ENCODE measurements around the gene ADAM19.
A peak's percentile ranks its signal among the peaks of the same experiment; 100 is the strongest.

ADAM19 gene

DNA sequence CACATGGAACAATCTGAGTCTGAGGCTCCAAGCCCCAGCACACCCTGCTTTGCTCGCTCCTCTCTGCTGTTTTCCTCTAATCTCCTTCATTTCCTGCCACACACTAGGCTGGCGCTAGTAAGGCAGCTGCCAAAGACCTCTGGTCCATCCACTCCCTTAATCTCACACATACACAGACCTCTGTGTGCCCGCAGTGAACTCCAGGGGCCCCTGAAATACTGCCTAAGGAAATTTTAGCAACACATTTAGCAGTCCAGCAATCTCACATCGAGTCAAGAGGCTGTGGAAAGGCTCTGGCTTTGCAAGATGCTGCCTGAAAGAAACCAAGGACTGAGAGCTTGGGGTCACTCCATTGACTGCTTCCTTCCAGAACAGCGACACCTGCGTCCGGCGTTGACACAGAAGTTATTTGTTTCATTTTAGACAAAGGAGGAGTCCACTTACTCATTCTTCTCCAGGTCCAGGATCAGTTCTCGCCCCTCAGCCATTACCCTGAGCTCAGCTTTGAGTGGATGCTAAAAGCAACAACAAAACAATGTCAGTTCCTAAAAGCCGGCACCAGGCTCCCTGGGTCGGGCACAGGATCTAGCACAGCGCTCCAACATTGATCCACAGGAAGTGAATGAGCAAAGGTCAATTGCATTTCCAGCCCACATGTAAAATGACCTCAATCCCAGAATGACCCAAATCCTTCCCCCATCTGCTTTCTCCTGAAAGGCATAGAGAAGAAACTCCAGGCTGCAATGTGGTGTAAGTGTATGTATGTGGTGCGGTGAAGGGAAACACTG, 11.5 kb downstream of the ADAM19 start:
- Histone ChIP-seq H3K4me3 (ENCODE audit: low read depth in 1 of 2, low read length in 1 of 2) (peak overlapping the region; percentile 38 to 39), H3K27me3 (no peaks in the 10 kb centered on the region), H3K36me3 (peaks cover 32% of the 10 kb centered on the region), H3K4me1 (ENCODE audit: control insufficient read depth in 1 of 2, insufficient read depth in 1 of 2, low read depth in 1 of 2, low read length in 1 of 2) (peaks cover 98 to 100% of the 10 kb centered on the region in 2 experiments), H3K9me3 (no peaks in the 10 kb centered on the region), H3K27ac (peak overlapping the region; percentile 74)
- TF ChIP-seq, protein P1, sequence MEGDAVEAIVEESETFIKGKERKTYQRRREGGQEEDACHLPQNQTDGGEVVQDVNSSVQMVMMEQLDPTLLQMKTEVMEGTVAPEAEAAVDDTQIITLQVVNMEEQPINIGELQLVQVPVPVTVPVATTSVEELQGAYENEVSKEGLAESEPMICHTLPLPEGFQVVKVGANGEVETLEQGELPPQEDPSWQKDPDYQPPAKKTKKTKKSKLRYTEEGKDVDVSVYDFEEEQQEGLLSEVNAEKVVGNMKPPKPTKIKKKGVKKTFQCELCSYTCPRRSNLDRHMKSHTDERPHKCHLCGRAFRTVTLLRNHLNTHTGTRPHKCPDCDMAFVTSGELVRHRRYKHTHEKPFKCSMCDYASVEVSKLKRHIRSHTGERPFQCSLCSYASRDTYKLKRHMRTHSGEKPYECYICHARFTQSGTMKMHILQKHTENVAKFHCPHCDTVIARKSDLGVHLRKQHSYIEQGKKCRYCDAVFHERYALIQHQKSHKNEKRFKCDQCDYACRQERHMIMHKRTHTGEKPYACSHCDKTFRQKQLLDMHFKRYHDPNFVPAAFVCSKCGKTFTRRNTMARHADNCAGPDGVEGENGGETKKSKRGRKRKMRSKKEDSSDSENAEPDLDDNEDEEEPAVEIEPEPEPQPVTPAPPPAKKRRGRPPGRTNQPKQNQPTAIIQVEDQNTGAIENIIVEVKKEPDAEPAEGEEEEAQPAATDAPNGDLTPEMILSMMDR (IDR thresholded peaks at IDR 0.05): no peak

DNA sequence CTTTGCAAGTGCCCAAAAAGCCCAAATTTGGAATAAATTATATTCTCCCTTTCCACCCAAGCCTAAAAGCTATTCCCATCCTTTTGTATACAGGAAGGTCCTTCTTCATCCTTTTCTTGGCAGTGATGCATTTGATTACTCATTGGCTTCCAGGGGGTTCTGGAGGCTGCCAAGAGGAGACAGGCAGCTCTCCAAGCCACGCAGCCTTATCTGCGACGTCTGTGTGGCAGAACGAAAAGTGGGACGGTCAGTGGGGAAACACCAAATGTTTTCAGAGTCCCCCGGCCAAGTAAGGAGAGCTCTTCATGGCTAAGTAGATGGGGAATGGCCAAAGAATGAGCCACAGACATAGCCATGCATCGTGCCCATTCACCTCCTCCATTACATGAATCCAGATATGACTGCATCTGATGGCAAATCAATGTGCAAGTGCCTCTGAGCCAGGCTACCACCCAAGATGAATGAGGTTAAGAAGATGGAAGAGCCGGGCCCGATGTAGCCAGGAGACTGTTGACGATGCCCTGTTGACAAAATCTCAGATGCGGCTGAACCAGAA, 12.1 kb downstream of the ADAM19 start:
- Histone ChIP-seq H3K27me3 (no peaks in the 10 kb centered on the region), H3K36me3 (peaks cover 39% of the 10 kb centered on the region), H3K27ac (peak overlapping the region; percentile 74), H3K4me1 (ENCODE audit: control insufficient read depth in 1 of 2, insufficient read depth in 1 of 2, low read depth in 1 of 2, low read length in 1 of 2) (peaks cover 98 to 100% of the 10 kb centered on the region in 2 experiments), H3K9me3 (no peaks in the 10 kb centered on the region), H3K4me3 (ENCODE audit: low read depth in 1 of 2, low read length in 1 of 2) (peak overlapping the region in 1 of 2 experiments; percentile 39)
- TF ChIP-seq, protein P1 (IDR thresholded peaks at IDR 0.05): no peak

DNA sequence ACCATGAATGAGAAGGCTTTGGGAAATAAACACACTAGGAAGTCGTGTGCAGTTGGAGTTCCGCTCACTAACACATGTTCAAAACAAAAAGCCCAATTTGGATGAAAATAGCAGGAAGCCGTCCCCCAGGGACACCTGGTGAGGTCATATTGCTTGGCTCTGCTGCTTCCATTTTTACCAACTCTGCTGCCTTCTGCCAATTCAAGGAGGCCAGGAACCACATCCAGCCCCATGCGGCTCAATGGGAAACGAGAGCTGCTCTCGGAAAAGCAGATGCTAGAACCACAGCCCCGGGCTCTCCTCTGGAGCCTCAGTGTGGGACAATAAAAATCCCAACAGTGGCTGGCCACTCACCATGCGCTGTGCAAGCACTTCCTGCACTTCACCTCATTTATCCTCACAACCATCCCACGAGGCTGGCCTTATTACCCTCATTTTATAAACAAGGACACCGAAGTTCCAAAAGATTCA, 13.4 kb downstream of the ADAM19 start:
- H3K36me3 ChIP-seq: peaks cover 45% of the 10 kb centered on the region
- no peak overlapping the region for H3K4me3 ChIP-seq (ENCODE audit: low read depth in 1 of 2, low read length in 1 of 2)
- H3K27me3 ChIP-seq: no peaks in the 10 kb centered on the region
- TF ChIP-seq, protein P1 (IDR thresholded peaks at IDR 0.05): no peak
- no peaks in the 10 kb centered on the region for H3K9me3 ChIP-seq
- peaks cover 98 to 99% of the 10 kb centered on the region in 2 experiments for H3K4me1 ChIP-seq (ENCODE audit: control insufficient read depth in 1 of 2, insufficient read depth in 1 of 2, low read depth in 1 of 2, low read length in 1 of 2)
- H3K27ac ChIP-seq: peak overlapping the region; percentile 17

DNA sequence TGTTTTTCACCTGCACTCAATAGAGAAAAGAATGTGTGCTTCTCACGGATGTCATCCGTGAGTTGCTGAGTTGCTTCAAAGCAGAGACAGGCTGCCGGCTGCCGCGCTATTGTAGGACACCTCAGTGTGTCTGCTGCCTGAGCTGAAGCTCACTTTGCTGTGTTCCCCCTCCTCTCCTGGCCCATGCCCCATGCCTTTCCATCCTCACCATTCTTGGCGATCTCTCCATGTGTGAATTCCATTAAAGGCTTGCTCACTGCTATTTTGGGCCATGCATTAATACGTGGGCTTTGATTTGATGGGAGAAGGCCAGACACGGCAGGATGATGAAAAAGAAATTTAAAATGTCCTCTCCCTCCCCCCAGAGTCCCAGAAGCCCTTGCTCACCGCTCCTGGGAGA, 14.5 kb downstream of the ADAM19 start:
- peak overlapping the region; percentile 1 to 3 for H3K4me3 ChIP-seq (ENCODE audit: low read depth in 1 of 2, low read length in 1 of 2)
- TF ChIP-seq, protein P1 (IDR thresholded peaks at IDR 0.05): no peak
- H3K27ac ChIP-seq: peak overlapping the region; percentile 63
- H3K4me1 ChIP-seq (ENCODE audit: control insufficient read depth in 1 of 2, insufficient read depth in 1 of 2, low read depth in 1 of 2, low read length in 1 of 2): peaks cover 98 to 99% of the 10 kb centered on the region in 2 experiments
- H3K27me3 ChIP-seq: no peaks in the 10 kb centered on the region
- H3K9me3 ChIP-seq: no peaks in the 10 kb centered on the region
- H3K36me3 ChIP-seq: peaks cover 53% of the 10 kb centered on the region

DNA sequence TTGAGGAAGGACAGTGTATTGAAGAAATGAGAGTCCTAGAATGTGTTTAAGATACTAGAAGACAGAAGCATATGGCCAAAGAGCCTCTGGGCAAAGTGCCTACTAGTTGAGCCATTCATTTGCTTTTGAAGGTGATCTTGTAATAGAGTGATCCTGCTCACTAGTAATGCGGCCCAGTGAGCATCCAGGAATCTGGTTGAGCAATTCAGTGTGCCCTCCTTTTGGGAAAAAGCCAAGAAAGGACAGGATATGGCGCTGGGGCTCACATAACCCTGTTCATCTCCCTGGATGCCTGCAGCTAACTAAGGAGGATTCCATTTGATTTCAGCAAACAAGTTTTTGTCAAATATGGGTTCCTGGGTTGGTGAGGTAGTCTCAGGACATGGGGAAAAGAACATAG, 16.3 kb downstream of the ADAM19 start:
- Histone ChIP-seq H3K4me3 (ENCODE audit: low read depth in 1 of 2, low read length in 1 of 2) (peak overlapping the region in 1 of 2 experiments; percentile 14), H3K27me3 (no peaks in the 10 kb centered on the region), H3K27ac (peak overlapping the region; percentile 54), H3K36me3 (peaks cover 53% of the 10 kb centered on the region), H3K9me3 (no peaks in the 10 kb centered on the region), H3K4me1 (ENCODE audit: control insufficient read depth in 1 of 2, insufficient read depth in 1 of 2, low read depth in 1 of 2, low read length in 1 of 2) (peaks cover 98 to 99% of the 10 kb centered on the region in 2 experiments)
- TF ChIP-seq, protein P1 (IDR thresholded peaks at IDR 0.05): no peak
